Measurements from ENCODE around the gene CSNK1A1L. TPM values are rescaled to one million over a fixed set of nuclear protein-coding genes. Genes with fewer than 3 reads are reported as not detected.

Gene CSNK1A1L
- total RNA-seq, 1 donor from 2014 or later: not detected

DNA sequence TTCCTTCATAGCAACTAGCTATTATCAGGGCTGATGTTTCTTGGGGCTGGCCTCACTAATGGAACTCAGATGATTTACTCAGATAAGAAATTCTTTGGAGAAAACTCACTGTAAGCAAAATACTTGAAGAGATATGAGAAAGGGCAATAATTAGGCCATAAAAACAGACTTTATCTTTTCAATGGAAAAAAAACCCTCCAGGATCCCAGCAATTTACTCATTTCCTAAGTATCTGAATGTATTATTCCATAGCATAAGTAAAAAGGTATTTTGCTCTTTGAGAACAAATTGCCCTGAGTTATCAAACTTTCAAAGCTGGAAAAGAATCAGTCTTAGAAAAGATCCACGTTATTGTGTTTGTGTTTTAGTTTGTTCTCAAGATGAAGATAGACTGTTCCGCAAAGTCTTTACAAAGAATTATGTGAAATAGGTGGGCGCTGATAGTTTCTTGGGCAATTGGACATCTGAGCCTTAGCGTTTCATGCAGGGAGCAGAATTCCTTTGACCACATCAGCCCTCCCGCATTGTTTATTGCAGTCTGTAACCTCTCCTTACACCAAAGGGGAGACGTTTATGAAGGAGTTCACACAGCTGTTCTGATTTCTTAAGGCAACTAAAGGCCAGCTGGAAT lies 29.1 kb upstream of the CSNK1A1L start:
- DNase-seq (ENCODE audit: low read depth): peak; percentile 32

DNA sequence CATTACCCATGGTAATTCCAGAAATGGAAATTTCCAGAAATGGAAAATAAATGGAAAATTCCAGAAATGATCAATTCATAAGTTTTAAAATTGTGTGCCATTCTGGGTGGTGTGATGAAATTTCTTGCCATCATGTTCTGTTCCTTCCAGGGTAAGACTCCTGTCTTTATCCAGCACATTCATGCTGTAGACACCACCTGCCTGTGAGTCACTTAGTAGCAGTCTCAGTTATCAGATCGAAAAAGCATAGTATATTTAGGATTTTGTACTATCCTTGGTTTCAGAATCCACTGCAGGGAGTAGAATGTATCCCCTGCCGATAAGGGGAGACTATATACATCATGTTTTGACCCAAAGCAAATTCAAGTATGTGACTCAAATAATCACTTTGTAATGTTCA lies 26.7 kb upstream of the CSNK1A1L start:
- H3K36me3 ChIP-seq (ENCODE audit: control insufficient read depth, insufficient read depth, low read length): no peaks in the 10 kb centered on the region
- no peak for TF ChIP-seq CTCF (IDR thresholded peaks at IDR 0.05; ENCODE audit: insufficient read depth, low read length, poor library complexity, severe bottlenecking)
- no peak for DNase-seq (ENCODE audit: low read depth)
- no peaks in the 10 kb centered on the region for H3K27me3 ChIP-seq (ENCODE audit: control insufficient read depth, insufficient read depth, low read length)
- no peak overlapping the region for H3K4me3 ChIP-seq (ENCODE audit: low read depth, low read length)

More for the DNA sequence above, 29.1 kb upstream of the CSNK1A1L start:
- Histone ChIP-seq H3K36me3 (ENCODE audit: control insufficient read depth, insufficient read depth, low read length) (no peaks in the 10 kb centered on the region), H3K27me3 (ENCODE audit: control insufficient read depth, insufficient read depth, low read length) (no peaks in the 10 kb centered on the region), H3K4me3 (ENCODE audit: low read depth, low read length) (no peak overlapping the region)
- TF ChIP-seq CTCF (IDR thresholded peaks at IDR 0.05; ENCODE audit: insufficient read depth, low read length, poor library complexity, severe bottlenecking): no peak

DNA sequence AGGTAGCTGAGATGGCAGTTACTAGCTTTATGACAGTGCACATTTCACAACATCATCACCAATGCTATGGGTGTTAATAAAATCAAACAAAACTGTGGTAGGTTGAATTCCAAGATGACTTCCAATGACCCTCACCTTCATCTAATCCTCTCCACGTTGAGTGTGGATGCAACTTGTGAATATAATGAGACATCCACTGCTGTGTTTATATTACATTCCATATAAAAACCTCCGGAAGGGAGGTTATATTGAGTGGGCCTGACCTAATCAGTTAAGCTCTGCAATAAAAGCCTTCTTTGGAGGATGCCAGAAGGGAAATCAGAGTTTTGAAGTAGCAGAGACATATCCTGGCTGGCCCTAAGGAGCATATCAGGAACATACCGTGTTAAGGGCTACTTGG lies 25.6 kb upstream of the CSNK1A1L start:
- no peak for TF ChIP-seq CTCF (IDR thresholded peaks at IDR 0.05; ENCODE audit: insufficient read depth, low read length, poor library complexity, severe bottlenecking)
- no peaks in the 10 kb centered on the region for H3K36me3 ChIP-seq (ENCODE audit: control insufficient read depth, insufficient read depth, low read length)
- no peak overlapping the region for H3K4me3 ChIP-seq (ENCODE audit: low read depth, low read length)
- no peaks in the 10 kb centered on the region for H3K27me3 ChIP-seq (ENCODE audit: control insufficient read depth, insufficient read depth, low read length)
- DNase-seq (ENCODE audit: low read depth): no peak

DNA sequence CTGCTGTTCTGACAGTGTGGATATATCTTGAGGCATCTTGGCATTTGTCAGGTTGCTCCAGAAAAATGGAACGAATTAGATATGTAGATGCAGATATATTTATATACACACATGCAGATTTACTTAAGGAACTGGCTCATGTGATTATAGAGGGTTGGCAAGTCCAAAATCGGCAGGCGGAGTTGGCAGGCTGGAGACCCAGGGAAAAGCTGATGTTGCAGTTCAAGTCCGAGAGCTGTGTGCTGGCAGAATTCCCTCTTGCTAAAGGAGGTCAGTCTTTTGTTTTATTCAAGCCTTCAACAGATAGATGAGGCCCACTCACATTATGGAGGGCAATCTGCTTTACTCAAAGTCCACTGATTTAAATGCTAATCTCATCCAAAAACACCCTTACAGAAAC lies 24.4 kb upstream of the CSNK1A1L start:
- DNase-seq (ENCODE audit: low read depth): no peak
- TF ChIP-seq CTCF (IDR thresholded peaks at IDR 0.05; ENCODE audit: insufficient read depth, low read length, poor library complexity, severe bottlenecking): no peak
- Histone ChIP-seq H3K4me3 (ENCODE audit: low read depth, low read length) (no peak overlapping the region), H3K27me3 (ENCODE audit: control insufficient read depth, insufficient read depth, low read length) (no peaks in the 10 kb centered on the region), H3K36me3 (ENCODE audit: control insufficient read depth, insufficient read depth, low read length) (no peaks in the 10 kb centered on the region)

GRCh38 chr13:37127691-37128241 lies 22.3 kb upstream of the CSNK1A1L start:
- H3K4me3 ChIP-seq (ENCODE audit: low read depth, low read length): no peak overlapping the region
- H3K36me3 ChIP-seq (ENCODE audit: control insufficient read depth, insufficient read depth, low read length): no peaks in the 10 kb centered on the region
- TF ChIP-seq CTCF (IDR thresholded peaks at IDR 0.05; ENCODE audit: insufficient read depth, low read length, poor library complexity, severe bottlenecking): no peak
- no peak for DNase-seq (ENCODE audit: low read depth)
- H3K27me3 ChIP-seq (ENCODE audit: control insufficient read depth, insufficient read depth, low read length): no peaks in the 10 kb centered on the region

GRCh38 chr13:37123337-37123736 lies 17.9 kb upstream of the CSNK1A1L start:
- H3K4me3 ChIP-seq (ENCODE audit: low read depth, low read length): no peak overlapping the region
- no peaks in the 10 kb centered on the region for H3K36me3 ChIP-seq (ENCODE audit: control insufficient read depth, insufficient read depth, low read length)
- no peak for DNase-seq (ENCODE audit: low read depth)
- H3K27me3 ChIP-seq (ENCODE audit: control insufficient read depth, insufficient read depth, low read length): no peaks in the 10 kb centered on the region
- no peak for TF ChIP-seq CTCF (IDR thresholded peaks at IDR 0.05; ENCODE audit: insufficient read depth, low read length, poor library complexity, severe bottlenecking)

All from kidney epithelial cell (primary cell).